Vagina (tissue), 2 donors: Measurements from ENCODE around the gene GALNT12. TPM values are rescaled to one million over a fixed set of nuclear protein-coding genes. Genes with fewer than 3 reads are reported as not detected.
A peak's percentile ranks its signal among the peaks of the same experiment; 100 is the strongest.

ENCODE experiments used
- DNase-seq, 2 donors: peaks; one replicate each; pipeline ENCODE4 v3.0.0-alpha.2; 2017; ENCODE audit errors: extremely low spot score in 2 of 2
- H3K27ac ChIP-seq: fragments of 200-600 bp; sonication (generic); one replicate; pipeline ENCODE4 v1.5.1; 2019
- H3K27me3 ChIP-seq: fragments of 200-600 bp; sonication (generic); one replicate; pipeline ENCODE4 v1.5.1; 2019
- H3K36me3 ChIP-seq, 2 donors: fragments of 200-600 bp; sonication (generic); one replicate each; pipeline ENCODE4 v1.5.1; 2017 to 2019
- H3K4me1 ChIP-seq: fragments of 200-600 bp; sonication (generic); one replicate; pipeline ENCODE4 v1.5.1; 2019
- H3K4me3 ChIP-seq, 2 donors: fragments of 200-600 bp; sonication (generic); 1 replicate in 1 of 2; 2 replicates in 1 of 2; pipeline ENCODE4 v1.5.1; 2016 to 2019
- H3K9me3 ChIP-seq: fragments of 200-600 bp; sonication (generic); one replicate; pipeline ENCODE4 v1.5.1; 2019
- CTCF ChIP-seq, 3 experiments: fragments of 450-650 bp in 2 of 3; fragments of 200-600 bp in 1 of 3; sonication (generic) in 1 of 3; IDR thresholded peaks; one replicate each; pipeline ENCODE4 v1.5.1; 2017 to 2019; ENCODE audit warnings: antibody characterized with exemption in 3 of 3, mild to moderate bottlenecking in 2 of 3, moderate library complexity in 2 of 3
- POLR2A ChIP-seq, 2 donors: fragments of 450-650 bp; IDR thresholded peaks; one replicate each; pipeline ENCODE4 v1.6.1; 2017; ENCODE audit warnings: antibody characterized with exemption in 2 of 2, mild to moderate bottlenecking in 2 of 2, moderate library complexity in 2 of 2
- POLR2AphosphoS5 ChIP-seq, 2 donors: sonication (generic); formaldehyde crosslinking; IDR thresholded peaks; one replicate each; pipeline ENCODE4 v1.9.0; 2017; ENCODE audit warnings: antibody characterized with exemption in 2 of 2, mild to moderate bottlenecking in 2 of 2, low read depth in 1 of 2; ENCODE audit not compliant: insufficient read depth in 1 of 2
- intact Hi-C: fragments of 100-400 bp; cut with DNase I; formaldehyde crosslinking; loops from one replicate; pipeline ENCODE4 v1.15.1; 2023
- total RNA-seq: library from RNA; depleted of rRNA; stranded (reverse); fragments of >200 nt; gene quantifications from one replicate; pipeline ENCODE4 v1.2.3, GENCODE V29; 2016

The GALNT12 gene
- total RNA-seq, 1 donor from 2014 or later, result 5.4 TPM

- intact Hi-C loops, result no loop called here
- no peaks in the 10 kb centered on the region for H3K36me3 ChIP-seq
- H3K4me1 ChIP-seq, result peaks cover 24% of the 10 kb centered on the region
- TF ChIP-seq POLR2A (IDR thresholded peaks at IDR 0.05) (no peak), POLR2AphosphoS5 (IDR thresholded peaks at IDR 0.05; ENCODE audit: insufficient read depth in 1 of 2, low read depth in 1 of 2) (no peak), CTCF (IDR thresholded peaks at IDR 0.05) (no peak)
- H3K9me3 ChIP-seq, result no peaks in the 10 kb centered on the region
- no peak overlapping the region for H3K4me3 ChIP-seq
- H3K27me3 ChIP-seq, result no peaks in the 10 kb centered on the region
- DNase-seq, result no peak
- H3K27ac ChIP-seq, result no peak overlapping the region
These were observed 63.5 kb downstream of the GALNT12 start for GRCh38 chr9:98870782-98871557.

GRCh38 chr9:98871558-98872065 lies 64.1 kb downstream of the GALNT12 start:
- TF ChIP-seq POLR2A (IDR thresholded peaks at IDR 0.05) (no peak), POLR2AphosphoS5 (IDR thresholded peaks at IDR 0.05; ENCODE audit: insufficient read depth in 1 of 2, low read depth in 1 of 2) (no peak), CTCF (IDR thresholded peaks at IDR 0.05) (no peak)
- Histone ChIP-seq H3K27me3 (no peaks in the 10 kb centered on the region), H3K27ac (no peak overlapping the region), H3K36me3 (no peaks in the 10 kb centered on the region), H3K4me3 (no peak overlapping the region), H3K4me1 (peaks cover 18% of the 10 kb centered on the region), H3K9me3 (no peaks in the 10 kb centered on the region)
- peak in 1 of 2 donors; percentile 58 for DNase-seq
- intact Hi-C loops, result no loop called here

GRCh38 chr9:98873526-98873925 lies 66.1 kb downstream of the GALNT12 start:
- TF ChIP-seq POLR2A (IDR thresholded peaks at IDR 0.05) (no peak), CTCF (IDR thresholded peaks at IDR 0.05) (no peak), POLR2AphosphoS5 (IDR thresholded peaks at IDR 0.05; ENCODE audit: insufficient read depth in 1 of 2, low read depth in 1 of 2) (no peak)
- Histone ChIP-seq H3K36me3 (no peaks in the 10 kb centered on the region), H3K4me3 (no peak overlapping the region), H3K27ac (no peak overlapping the region), H3K27me3 (no peaks in the 10 kb centered on the region), H3K9me3 (no peaks in the 10 kb centered on the region), H3K4me1 (no peaks in the 10 kb centered on the region)
- intact Hi-C loops, result no loop called here
- DNase-seq, result peak in 1 of 2 donors; percentile 27

- peaks cover 3% of the 10 kb centered on the region for H3K4me1 ChIP-seq
- no peaks in the 10 kb centered on the region for H3K36me3 ChIP-seq
- no peak overlapping the region for H3K4me3 ChIP-seq
- no peaks in the 10 kb centered on the region for H3K9me3 ChIP-seq
- DNase-seq, result peak; percentile 81 to 89
- no peak for TF ChIP-seq CTCF (IDR thresholded peaks at IDR 0.05)
- TF ChIP-seq POLR2A (IDR thresholded peaks at IDR 0.05), result no peak
- TF ChIP-seq POLR2AphosphoS5 (IDR thresholded peaks at IDR 0.05; ENCODE audit: insufficient read depth in 1 of 2, low read depth in 1 of 2), result no peak
- no peaks in the 10 kb centered on the region for H3K27me3 ChIP-seq
- intact Hi-C loops, result no loop called here
- no peak overlapping the region for H3K27ac ChIP-seq
These were observed 66.5 kb downstream of the GALNT12 start for GRCh38 chr9:98873951-98874371.

- DNase-seq, result peak in 1 of 2 donors; percentile 54
These were observed 67.3 kb downstream of the GALNT12 start for GRCh38 chr9:98874721-98875255.

More at GRCh38 chr9:98874721-98875255, 67.3 kb downstream of the GALNT12 start:
- H3K4me3 ChIP-seq, result no peak overlapping the region
- no peak overlapping the region for H3K27ac ChIP-seq
- H3K36me3 ChIP-seq, result no peaks in the 10 kb centered on the region
- H3K4me1 ChIP-seq, result peaks cover 12% of the 10 kb centered on the region
- intact Hi-C loops, result no loop called here
- TF ChIP-seq CTCF (IDR thresholded peaks at IDR 0.05), result no peak
- no peaks in the 10 kb centered on the region for H3K9me3 ChIP-seq
- H3K27me3 ChIP-seq, result no peaks in the 10 kb centered on the region
